H9 (cell line): ENCODE results near the gene TSPAN18. TPM values are rescaled to one million over a fixed set of nuclear protein-coding genes. Genes with fewer than 3 reads are reported as not detected.

Source experiments
- DNase-seq: peaks from one replicate; pipeline ENCODE4 v3.0.0-alpha.2; 2017
- H2AFZ ChIP-seq: one replicate; pipeline ENCODE4 v1.6.1; 2013; ENCODE audit warnings: mild to moderate bottlenecking, low read length, control low read depth, moderate library complexity
- H2AK5ac ChIP-seq: 2 replicates; pipeline ENCODE4 v1.6.1; 2013; ENCODE audit warnings: low read length, control low read depth, mixed read lengths; ENCODE audit not compliant: insufficient read length
- H2BK120ac ChIP-seq: one replicate; pipeline ENCODE4 v1.6.1; 2013; ENCODE audit warnings: low read depth, mild to moderate bottlenecking, low read length, control low read depth, inconsistent platforms; ENCODE audit not compliant: poor library complexity, severe bottlenecking
- H2BK12ac ChIP-seq: 2 replicates; pipeline ENCODE4 v1.6.1; 2013; ENCODE audit warnings: low read length, control low read depth, mixed read lengths, low read depth; ENCODE audit not compliant: insufficient read length
- H2BK15ac ChIP-seq: 2 replicates; pipeline ENCODE4 v1.6.1; 2013; ENCODE audit warnings: low read depth, low read length, control low read depth
- H2BK20ac ChIP-seq: one replicate; pipeline ENCODE4 v1.6.1; 2013; ENCODE audit warnings: low read depth, mild to moderate bottlenecking, low read length, control low read depth, inconsistent platforms; ENCODE audit not compliant: poor library complexity, severe bottlenecking
- H2BK5ac ChIP-seq: 2 replicates; pipeline ENCODE4 v1.6.1; 2013; ENCODE audit warnings: low read length, control low read depth, mixed read lengths; ENCODE audit not compliant: insufficient read length
- H3K14ac ChIP-seq: 2 replicates; pipeline ENCODE4 v1.6.1; 2013; ENCODE audit warnings: low read length, control low read depth; ENCODE audit not compliant: insufficient read depth
- H3K18ac ChIP-seq: 2 replicates; pipeline ENCODE4 v1.6.1; 2013; ENCODE audit warnings: low read depth, mild to moderate bottlenecking, mixed read lengths, low read length, control low read depth; ENCODE audit not compliant: insufficient read length
- H3K23ac ChIP-seq: 2 replicates; pipeline ENCODE4 v1.6.1; 2013; ENCODE audit warnings: low read length, control low read depth, mixed read lengths, low read depth; ENCODE audit not compliant: insufficient read length
- H3K23me2 ChIP-seq: 2 replicates; pipeline ENCODE4 v1.6.1; 2013; ENCODE audit warnings: low read depth, mild to moderate bottlenecking, mixed read lengths, low read length, control low read depth; ENCODE audit not compliant: insufficient read length, poor library complexity, severe bottlenecking
- H3K27ac ChIP-seq: 2 replicates; pipeline ENCODE4 v1.5.1; 2013; ENCODE audit warnings: low read length, control low read depth, mixed read lengths, low read depth; ENCODE audit not compliant: insufficient read length
- H3K27me3 ChIP-seq: 2 replicates; pipeline ENCODE4 v1.6.1; 2013; ENCODE audit warnings: low read length, control low read depth, inconsistent platforms; ENCODE audit not compliant: insufficient read depth
- H3K4ac ChIP-seq: 2 replicates; pipeline ENCODE4 v1.6.1; 2013; ENCODE audit warnings: low read depth, mild to moderate bottlenecking, control low read depth, inconsistent platforms, low read length, moderate library complexity
- H3K4me1 ChIP-seq: 2 replicates; pipeline ENCODE4 v1.6.1; 2013; ENCODE audit warnings: low read length, control low read depth, inconsistent platforms; ENCODE audit not compliant: insufficient read depth
- H3K4me2 ChIP-seq: 2 replicates; pipeline ENCODE4 v1.6.1; 2013; ENCODE audit warnings: low read length, control low read depth, mixed read lengths; ENCODE audit not compliant: insufficient read length, insufficient read depth
- H3K56ac ChIP-seq: 2 replicates; pipeline ENCODE4 v1.6.1; 2013; ENCODE audit warnings: low read depth, mild to moderate bottlenecking, mixed read lengths, low read length, control low read depth; ENCODE audit not compliant: insufficient read length
- H3K79me1 ChIP-seq: 2 replicates; pipeline ENCODE4 v1.6.1; 2013; ENCODE audit warnings: low read depth, mild to moderate bottlenecking, moderate library complexity, low read length, control low read depth, inconsistent platforms; ENCODE audit not compliant: insufficient read depth, poor library complexity, severe bottlenecking
- H3K79me2 ChIP-seq: 2 replicates; pipeline ENCODE4 v1.6.1; 2013; ENCODE audit warnings: low read length, control low read depth, inconsistent platforms; ENCODE audit not compliant: insufficient read depth
- H3K9ac ChIP-seq: 2 replicates; pipeline ENCODE4 v1.6.1; 2013; ENCODE audit warnings: low read length, control low read depth, mixed read lengths; ENCODE audit not compliant: insufficient read length; ENCODE audit errors: extremely low read depth
- H3K9me3 ChIP-seq: one replicate; pipeline ENCODE4 v1.6.1; 2013; ENCODE audit warnings: low read depth, low read length, inconsistent platforms; ENCODE audit not compliant: control insufficient read depth
- H3T11ph ChIP-seq: one replicate; pipeline ENCODE4 v1.6.1; 2013; ENCODE audit warnings: mild to moderate bottlenecking, low read length, control low read depth, inconsistent platforms
- H4K20me1 ChIP-seq: one replicate; pipeline ENCODE4 v1.6.1; 2013; ENCODE audit not compliant: control insufficient read depth, insufficient read length, insufficient read depth
- H4K5ac ChIP-seq: 2 replicates; pipeline ENCODE4 v1.6.1; 2013; ENCODE audit warnings: low read depth, mild to moderate bottlenecking, mixed read lengths, low read length, control low read depth; ENCODE audit not compliant: insufficient read length
- H4K8ac ChIP-seq: replicated peaks from 2 replicates; pipeline ENCODE4 v1.6.1; 2013; ENCODE audit warnings: low read length, control low read depth, mixed read lengths, low read depth; ENCODE audit not compliant: insufficient read length
- H4K91ac ChIP-seq: 2 replicates; pipeline ENCODE4 v1.6.1; 2013; ENCODE audit warnings: low read depth, mild to moderate bottlenecking, moderate library complexity, mixed read lengths, low read length, control low read depth; ENCODE audit not compliant: insufficient read length
- H3K27ac Mint-ChIP-seq, 3 experiments: 2 replicates in 2 of 3; 3 replicates in 1 of 3; pipeline ENCODE4 v1.8.0; 2020 to 2021; ENCODE audit warnings: mixed read lengths in 3 of 3, mild to moderate bottlenecking in 1 of 3, moderate library complexity in 1 of 3
- H3K27me3 Mint-ChIP-seq: 2 replicates; pipeline ENCODE4 v1.8.0; 2021; ENCODE audit warnings: low read depth, mild to moderate bottlenecking, moderate library complexity, mixed read lengths
- H3K36me3 Mint-ChIP-seq, 3 experiments: 2 replicates in 2 of 3; 3 replicates in 1 of 3; pipeline ENCODE4 v1.8.0; 2020 to 2021; ENCODE audit warnings: low read depth in 3 of 3, mixed read lengths in 3 of 3; ENCODE audit not compliant: insufficient read depth in 1 of 3
- H3K4me1 Mint-ChIP-seq, 2 experiments: 2 replicates each; pipeline ENCODE4 v1.8.0; 2020; ENCODE audit warnings: mixed read lengths in 2 of 2
- H3K4me3 Mint-ChIP-seq, 2 experiments: 2 replicates in 1 of 2; 3 replicates in 1 of 2; pipeline ENCODE4 v1.8.0; 2020 to 2021; ENCODE audit warnings: mild to moderate bottlenecking in 2 of 2, mixed read lengths in 2 of 2, moderate library complexity in 1 of 2
- H3K9me3 Mint-ChIP-seq, 2 experiments: 2 replicates in 1 of 2; 3 replicates in 1 of 2; pipeline ENCODE4 v1.8.0; 2020; ENCODE audit warnings: mild to moderate bottlenecking in 2 of 2, mixed read lengths in 2 of 2, moderate library complexity in 1 of 2
- CTCF ChIP-seq: fragments of 200-600 bp; sonication (generic); conservative IDR thresholded peaks from 3 replicates; pipeline ENCODE4 v1.8.0; 2021; ENCODE audit warnings: antibody characterized with exemption, mild to moderate bottlenecking
- WGBS: extraction: QIAGEN DNeasy Blood & Tissue Kit; methylation state at CpG from one replicate; pipeline ENCODE4 v1.1.7; 2013; ENCODE audit warnings: missing lambda C conversion rate, low lambda C conversion rate, mixed read lengths; ENCODE audit not compliant: insufficient read length; ENCODE audit errors: extremely low coverage; 5-methylcytosine and 5-hydroxymethylcytosine counted together
- total RNA-seq: library from RNA; stranded (reverse); gene quantifications from 2 replicates; pipeline ENCODE4 v1.2.1, GENCODE V29; 2021

Gene TSPAN18
- total RNA-seq, 1 experiment from 2014 or later = 25.3 TPM

- Histone ChIP-seq H3K27me3 (no peaks in the 10 kb centered on the region), H4K20me1 (no peaks in the 10 kb centered on the region), H4K8ac (no peak overlapping the region), H2AFZ (no peak overlapping the region), H2BK15ac (no peak overlapping the region), H2BK12ac (no peak overlapping the region), H3K9ac (no peak overlapping the region), H2BK5ac (no peak overlapping the region), H3K23ac (no peak overlapping the region), H2AK5ac (peak overlapping the region; percentile 18), H2BK20ac (no peak overlapping the region), H3K79me1 (no peaks in the 10 kb centered on the region), H3K14ac (no peak overlapping the region; the same call in 1 of the 2 replicates), H3K4me1 (peaks cover 19% of the 10 kb centered on the region), H3K27ac (no peak overlapping the region), H3K9me3 (no peaks in the 10 kb centered on the region), H3K79me2 (no peaks in the 10 kb centered on the region), H3K4me2 (no peak overlapping the region), H3K23me2 (no peaks in the 10 kb centered on the region), H3K18ac (no peak overlapping the region), H3K4ac (no peak overlapping the region), H2BK120ac (no peak overlapping the region), H4K5ac (no peak overlapping the region), H4K91ac (no peak overlapping the region), H3K56ac (no peak overlapping the region), H3T11ph (no peak overlapping the region)
- Mint-ChIP-seq H3K27me3 (peaks cover 7% of the 10 kb centered on the region), H3K9me3 (no peaks in the 10 kb centered on the region; a peak in 1 of 5 replicates), H3K4me1 (peaks cover 69% of the 10 kb centered on the region in 2 experiments), H3K4me3 (0 out of 5 replicates have a peak overlapping the region, but pooled peaks of 1 of the 2 experiments have one; percentile 12), H3K27ac (no peak overlapping the region), H3K36me3 (peaks cover 0 to 3% (median 0%) of the 10 kb centered on the region in 3 experiments; a peak in 1 of 7 replicates)
- no peak for TF ChIP-seq CTCF
- WGBS = no CpG with 5 or more reads among the region's 8 CpGs
- DNase-seq = no peak
Observed at GRCh38 chr11:44784436-44784760, 57.6 kb downstream of the TSPAN18 start.
